Activated CD4-positive, CD25-positive, alpha-beta regulatory T cell (primary cell): ENCODE results near the gene NRIP2.
A peak's percentile ranks its signal among the peaks of the same experiment; 100 is the strongest.

ENCODE experiments used
- DNase-seq, 4 experiments: peaks; one replicate each; lab custom pipeline; 2025; lab: John Stamatoyannopoulos, UW

The NRIP2 gene

GRCh38 chr12:2845280-2845679 is 10.4 kb upstream of the NRIP2 start:
- no peak for DNase-seq

GRCh38 chr12:2844786-2845185 is 10.0 kb upstream of the NRIP2 start:
- no peak for DNase-seq

GRCh38 chr12:2842948-2843347 is 8.1 kb upstream of the NRIP2 start:
- no peak for DNase-seq

GRCh38 chr12:2841056-2841650 is 6.3 kb upstream of the NRIP2 start:
- DNase-seq = no peak

- DNase-seq = no peak
Observed at GRCh38 chr12:2836574-2836973, 1.7 kb upstream of the NRIP2 start.

GRCh38 chr12:2835691-2836403 is 1.0 kb upstream of the NRIP2 start:
- no peak for DNase-seq

GRCh38 chr12:2833810-2834209 is 1.0 kb downstream of the NRIP2 start:
- no peak for DNase-seq

- DNase-seq = no peak
Observed at GRCh38 chr12:2833327-2833726, 1.5 kb downstream of the NRIP2 start.

- no peak for DNase-seq
Observed at GRCh38 chr12:2832550-2833127, 2.2 kb downstream of the NRIP2 start.

GRCh38 chr12:2829275-2829674 is 5.6 kb downstream of the NRIP2 start:
- no peak for DNase-seq

GRCh38 chr12:2826721-2827515 is 7.9 kb downstream of the NRIP2 start:
- no peak for DNase-seq

GRCh38 chr12:2826036-2826435 is 8.8 kb downstream of the NRIP2 start:
- no peak for DNase-seq

GRCh38 chr12:2825132-2825531 is 9.7 kb downstream of the NRIP2 start:
- DNase-seq = no peak

- DNase-seq = no peak
Observed at GRCh38 chr12:2824541-2824940, 10.3 kb downstream of the NRIP2 start.

- no peak for DNase-seq
Observed at GRCh38 chr12:2823483-2823882, 11.4 kb downstream of the NRIP2 start.

- no peak for DNase-seq
Observed at GRCh38 chr12:2820432-2820831, 14.4 kb downstream of the NRIP2 start.

GRCh38 chr12:2819810-2820209 is 15.0 kb downstream of the NRIP2 start:
- no peak for DNase-seq

GRCh38 chr12:2813214-2814185 is 21.3 kb downstream of the NRIP2 start:
- DNase-seq = peak in 1 of 4 experiments; percentile 10

- DNase-seq = peak; percentile 79 to 94 (median 90)
Observed at GRCh38 chr12:2812290-2813213, 22.3 kb downstream of the NRIP2 start, which contains the start of gene ITFG2. Gene ITFG2, plus strand, starts transcription at chr12:2812668. Its CDS starts 93 bp downstream, at chr12:2812761.

- no peak for DNase-seq
Observed at GRCh38 chr12:2811801-2812200, 23.0 kb downstream of the NRIP2 start.
